GM18507 (cell line): Measurements from ENCODE around the gene MAP3K5.
"Not testable (repeated sequence)": the region's sequence is repeated elsewhere in the genome, so short reads cannot be mapped to it uniquely, and the experiment has no call there.

ENCODE experiments used
- DNase-seq: peaks from one replicate; pipeline ENCODE4 v3.0.0; 2011; ENCODE audit warnings: low read depth; ENCODE audit not compliant: insufficient read length; ENCODE audit errors: extremely low spot score
- FAIRE-seq: peaks from 2 replicates; lab custom pipeline; 2011; peaks lifted over from hg19 to GRCh38; lab: Jason Lieb, UNC

Gene MAP3K5

GRCh38 chr6:136599329-136600011, 192.8 kb downstream of the MAP3K5 start:
- no peak for DNase-seq
- FAIRE-seq: no peak

GRCh38 chr6:136598048-136598447, 194.2 kb downstream of the MAP3K5 start:
- DNase-seq (no peak), FAIRE-seq (no peak)

- peak; percentile 51 for FAIRE-seq
- DNase-seq: no peak
Observed at GRCh38 chr6:136594671-136595070, 197.6 kb downstream of the MAP3K5 start.

- DNase-seq (peak; percentile 56), FAIRE-seq (peak; percentile 97)
Observed at GRCh38 chr6:136593748-136594490, 198.4 kb downstream of the MAP3K5 start.

- FAIRE-seq (no peak), DNase-seq (no peak)
Observed at GRCh38 chr6:136592930-136593673, 199.2 kb downstream of the MAP3K5 start.

GRCh38 chr6:136591617-136592016, 200.7 kb downstream of the MAP3K5 start:
- DNase-seq (no peak), FAIRE-seq (no peak)

GRCh38 chr6:136590846-136591245, 201.4 kb downstream of the MAP3K5 start:
- not testable (repeated sequence) for DNase-seq, FAIRE-seq

- DNase-seq (no peak), FAIRE-seq (peak; percentile 50)
Observed at GRCh38 chr6:136587527-136587926, 204.8 kb downstream of the MAP3K5 start.

GRCh38 chr6:136586295-136586694, 206.0 kb downstream of the MAP3K5 start:
- FAIRE-seq (no peak), DNase-seq (no peak)

GRCh38 chr6:136585523-136585922, 206.8 kb downstream of the MAP3K5 start:
- DNase-seq, FAIRE-seq: not testable (repeated sequence)

GRCh38 chr6:136584290-136584689, 208.0 kb downstream of the MAP3K5 start:
- DNase-seq, FAIRE-seq: not testable (repeated sequence)

GRCh38 chr6:136582711-136583471, 209.4 kb downstream of the MAP3K5 start:
- no peak for DNase-seq
- peak; percentile 73 for FAIRE-seq

- no peak for FAIRE-seq
Observed at GRCh38 chr6:136579800-136580199, 212.5 kb downstream of the MAP3K5 start.

GRCh38 chr6:136576821-136577220, 215.5 kb downstream of the MAP3K5 start:
- no peak for DNase-seq
- no peak for FAIRE-seq

More at GRCh38 chr6:136579800-136580199, 212.5 kb downstream of the MAP3K5 start:
- no peak for DNase-seq

- FAIRE-seq: no peak
- DNase-seq: no peak
Observed at GRCh38 chr6:136571496-136571895, 220.8 kb downstream of the MAP3K5 start.

- no peak for DNase-seq
Observed at GRCh38 chr6:136571065-136571464, 221.2 kb downstream of the MAP3K5 start.

GRCh38 chr6:136568129-136568528, 224.1 kb downstream of the MAP3K5 start:
- no peak for FAIRE-seq

More at GRCh38 chr6:136571065-136571464, 221.2 kb downstream of the MAP3K5 start:
- FAIRE-seq: no peak

GRCh38 chr6:136567688-136568087, 224.6 kb downstream of the MAP3K5 start:
- no peak for DNase-seq
- FAIRE-seq: no peak

More at GRCh38 chr6:136568129-136568528, 224.1 kb downstream of the MAP3K5 start:
- no peak for DNase-seq

GRCh38 chr6:136566851-136567250, 225.4 kb downstream of the MAP3K5 start:
- FAIRE-seq (no peak), DNase-seq (no peak)
